B cell (primary cell): ENCODE results near the gene FRMD8. TPM values are rescaled to one million over a fixed set of nuclear protein-coding genes. Genes with fewer than 3 reads are reported as not detected.

ENCODE experiments used
- ATAC-seq: fragments of 200-7000 bp; cut with Tn5 transposase; one replicate; pipeline ENCODE4 v1.10.0; 2021; ENCODE audit warnings: low read depth, mild to moderate bottlenecking, moderate number of reproducible peaks, moderate library complexity
- CTCF ChIA-PET: fragments of 350-600 bp; sonication (Branson Sonifier 250); formaldehyde crosslinking; loops from one replicate; lab custom pipeline; 2021; ENCODE audit warnings: antibody characterized with exemption, inconsistent platforms; lab: Charles Lee
- POLR2A ChIA-PET: fragments of 350-600 bp; sonication (Branson Sonifier 250); formaldehyde crosslinking; loops from one replicate; lab custom pipeline; 2021; ENCODE audit warnings: antibody characterized with exemption; lab: Charles Lee
- DNase-seq: peaks from one replicate; pipeline ENCODE4 v3.0.0; 2013
- H2AFZ ChIP-seq: 2 replicates; pipeline ENCODE4 v1.6.1; 2012; ENCODE audit warnings: mild to moderate bottlenecking, low read depth, low read length; ENCODE audit not compliant: insufficient read depth, poor library complexity, severe bottlenecking
- H3K27ac ChIP-seq, 2 donors: 1 replicate in 1 of 2; 2 replicates in 1 of 2; pipeline ENCODE4 v1.5.1; 2012 to 2013; ENCODE audit warnings: low read length in 2 of 2, mild to moderate bottlenecking in 2 of 2, moderate library complexity in 1 of 2
- H3K27me3 ChIP-seq, 4 experiments: fragments of 200-600 bp in 1 of 4; sonication (generic) in 1 of 4; replicated peaks in 1 of 4; 1 replicate in 2 of 4; 2 replicates in 2 of 4; pipeline versions ENCODE4 v1.6.1 to v1.7.0; 2013 to 2016; ENCODE audit warnings: low read length in 3 of 4, mild to moderate bottlenecking in 2 of 4, mixed read lengths in 1 of 4, moderate library complexity in 1 of 4; ENCODE audit not compliant: insufficient read depth in 4 of 4, control insufficient read depth in 3 of 4; ENCODE audit errors: control extremely low read depth in 1 of 4
- H3K36me3 ChIP-seq, 2 experiments: replicated peaks in 1 of 2; 1 replicate in 1 of 2; 2 replicates in 1 of 2; pipeline versions ENCODE4 v1.6.1 to v1.7.1; 2013; ENCODE audit warnings: low read length in 1 of 2; ENCODE audit not compliant: insufficient read depth in 2 of 2, control insufficient read depth in 1 of 2; ENCODE audit errors: control extremely low read depth in 1 of 2, extremely low read depth in 1 of 2
- H3K4me1 ChIP-seq, 2 donors: fragments of 200-600 bp in 1 of 2; sonication (generic) in 1 of 2; 1 replicate in 1 of 2; 2 replicates in 1 of 2; pipeline versions ENCODE4 v1.5.1 to v1.6.1; 2013 to 2017; ENCODE audit warnings: low read length in 2 of 2; ENCODE audit not compliant: control insufficient read depth in 2 of 2, insufficient read depth in 2 of 2
- H3K4me2 ChIP-seq: replicated peaks from 2 replicates; pipeline ENCODE3; 2012; ENCODE audit warnings: mild to moderate bottlenecking, low read depth, low read length; ENCODE audit not compliant: poor library complexity, severe bottlenecking
- H3K4me3 ChIP-seq, 5 experiments: fragments of 200-600 bp in 1 of 5; sonication (generic) in 1 of 5; 1 replicate in 3 of 5; 2 replicates in 2 of 5; pipeline versions ENCODE4 v1.5.1 to v1.7.0; 2011 to 2016; ENCODE audit warnings: low read length in 4 of 5, mild to moderate bottlenecking in 4 of 5, low read depth in 2 of 5, control low read depth in 1 of 5, moderate library complexity in 1 of 5; ENCODE audit not compliant: insufficient read depth in 1 of 5; ENCODE audit errors: control extremely low read depth in 1 of 5, extremely low read depth in 1 of 5
- H3K79me2 ChIP-seq: fragments of 200-600 bp; sonication (generic); one replicate; pipeline ENCODE4 v1.6.0; 2016; ENCODE audit warnings: low read length; ENCODE audit not compliant: control insufficient read depth, insufficient read depth
- H3K9ac ChIP-seq: fragments of 200-600 bp; sonication (generic); 2 replicates; pipeline ENCODE4 v1.6.1; 2017; ENCODE audit warnings: mild to moderate bottlenecking, low read length, moderate library complexity
- H3K9me3 ChIP-seq, 3 donors: one replicate each; pipeline versions ENCODE4 v1.6.1 to v1.7.1; 2013; ENCODE audit warnings: low read length in 2 of 3; ENCODE audit not compliant: control insufficient read depth in 2 of 3, insufficient read depth in 1 of 3; ENCODE audit errors: control extremely low read depth in 1 of 3
- H4K20me1 ChIP-seq: 2 replicates; pipeline ENCODE4 v1.6.0; 2012; ENCODE audit warnings: mild to moderate bottlenecking, low read length; ENCODE audit not compliant: insufficient read depth, control insufficient read depth, poor library complexity, severe bottlenecking
- H3K27ac Mint-ChIP-seq: one replicate; pipeline ENCODE4 v1.8.0; 2021; ENCODE audit warnings: mixed read lengths
- H3K27me3 Mint-ChIP-seq: one replicate; pipeline ENCODE4 v1.8.0; 2021; ENCODE audit warnings: mixed read lengths
- H3K4me1 Mint-ChIP-seq: one replicate; pipeline ENCODE4 v1.8.0; 2021; ENCODE audit warnings: mixed read lengths
- H3K4me3 Mint-ChIP-seq: one replicate; pipeline ENCODE4 v1.8.0; 2021; ENCODE audit warnings: mixed read lengths
- H3K9me3 Mint-ChIP-seq: one replicate; pipeline ENCODE4 v1.8.0; 2022; ENCODE audit warnings: mixed read lengths; ENCODE audit not compliant: insufficient read depth
- EZH2 ChIP-seq: IDR thresholded peaks from 2 replicates; pipeline ENCODE4 v1.6.1; 2012; ENCODE audit warnings: borderline replicate concordance, low read depth, mild to moderate bottlenecking, moderate library complexity, low read length; ENCODE audit not compliant: insufficient read depth, poor library complexity, severe bottlenecking
- WGBS: methylation state at CpG from one replicate; pipeline ENCODE4 v1.1.5; 2013; ENCODE audit warnings: missing lambda C conversion rate; ENCODE audit not compliant: insufficient coverage; 5-methylcytosine and 5-hydroxymethylcytosine counted together
- intact Hi-C: fragments of 100-400 bp; cut with micrococcal nuclease; formaldehyde crosslinking; loops from one replicate; pipeline ENCODE4 v1.10.0; 2022
- polyA plus RNA-seq: library from polyadenylated mRNA; depleted of rRNA; stranded (reverse); fragments of >200 nt; gene quantifications from 2 replicates; pipeline ENCODE4 v1.2.3, GENCODE V29; 2012
- total RNA-seq, 2 donors: library from RNA; stranded (reverse); fragments of 120-200 nt in 1 of 2; gene quantifications; 1 replicate in 1 of 2; 2 replicates in 1 of 2; pipeline versions ENCODE4 v1.2.3 to v1.2.4, GENCODE V29; 2013 to 2022
- TF ChIP-seq, protein P1 (sequence below): fragments of 200-600 bp; IDR thresholded peaks from one replicate; pipeline ENCODE4 v1.8.0; 2022; ENCODE audit warnings: antibody characterized with exemption, mild to moderate bottlenecking

Gene FRMD8
- total and polyA plus RNA-seq, 2 donors (not counting 1 experiment from before 2014, with no cell fraction given) = 44.3 to 73.6 TPM

DNA sequence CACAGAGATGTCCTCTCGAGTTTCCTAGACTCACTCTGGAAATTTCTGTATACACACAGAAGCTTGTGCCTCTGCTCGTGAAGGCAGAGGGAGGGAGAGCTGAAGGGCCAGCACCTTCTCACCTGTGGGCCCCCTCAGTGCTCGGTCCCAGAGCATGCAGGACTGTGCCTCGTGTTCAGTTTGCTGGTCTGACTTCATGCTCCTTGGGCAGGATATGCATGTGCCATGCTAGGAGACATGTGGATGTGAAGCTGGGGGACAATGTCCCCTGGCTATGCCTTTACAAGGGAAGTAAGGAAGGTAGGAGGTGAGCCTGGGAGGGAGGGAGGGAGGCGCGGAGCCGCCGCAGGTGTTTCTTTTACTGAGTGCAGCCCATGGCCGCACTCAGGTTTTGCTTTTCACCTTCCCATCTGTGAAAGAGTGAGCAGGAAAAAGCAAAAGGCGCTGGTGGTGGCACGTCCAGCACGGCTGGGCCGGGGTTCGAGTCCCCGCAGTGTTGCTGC lies 58.7 kb downstream of the FRMD8 start:
- intact Hi-C loops = no loop called here
- Histone ChIP-seq H3K4me1 (peaks cover 53 to 72% of the 10 kb centered on the region in 2 donors), H3K79me2 (peaks cover 9% of the 10 kb centered on the region), H3K27me3 (no peaks in the 10 kb centered on the region), H3K9me3 (peaks cover 0 to 3% (median 0%) of the 10 kb centered on the region in 3 donors), H3K36me3 (peaks cover 0 to 4% of the 10 kb centered on the region in 2 experiments), H4K20me1 (no peaks in the 10 kb centered on the region), H2AFZ (no peak overlapping the region), H3K4me2 (no peak overlapping the region), H3K4me3 (no peak overlapping the region), H3K9ac (no peak overlapping the region), H3K27ac (peak overlapping the region in 1 of 2 donors; percentile 11)
- Mint-ChIP-seq H3K4me1 (peaks cover 59% of the 10 kb centered on the region), H3K27me3 (no peaks in the 10 kb centered on the region), H3K4me3 (no peak overlapping the region), H3K27ac (peak overlapping the region; percentile 32), H3K9me3 (no peaks in the 10 kb centered on the region)
- ChIA-PET POLR2A (interaction anchor here (0.6 to 9.3 kb wide), 3 partner anchors 26 to 73 kb away, joined by 7 to 102 read pairs (median 21); partner anchors contain the start of gene MALAT1), CTCF (no interaction called here)
- TF ChIP-seq, protein P1, sequence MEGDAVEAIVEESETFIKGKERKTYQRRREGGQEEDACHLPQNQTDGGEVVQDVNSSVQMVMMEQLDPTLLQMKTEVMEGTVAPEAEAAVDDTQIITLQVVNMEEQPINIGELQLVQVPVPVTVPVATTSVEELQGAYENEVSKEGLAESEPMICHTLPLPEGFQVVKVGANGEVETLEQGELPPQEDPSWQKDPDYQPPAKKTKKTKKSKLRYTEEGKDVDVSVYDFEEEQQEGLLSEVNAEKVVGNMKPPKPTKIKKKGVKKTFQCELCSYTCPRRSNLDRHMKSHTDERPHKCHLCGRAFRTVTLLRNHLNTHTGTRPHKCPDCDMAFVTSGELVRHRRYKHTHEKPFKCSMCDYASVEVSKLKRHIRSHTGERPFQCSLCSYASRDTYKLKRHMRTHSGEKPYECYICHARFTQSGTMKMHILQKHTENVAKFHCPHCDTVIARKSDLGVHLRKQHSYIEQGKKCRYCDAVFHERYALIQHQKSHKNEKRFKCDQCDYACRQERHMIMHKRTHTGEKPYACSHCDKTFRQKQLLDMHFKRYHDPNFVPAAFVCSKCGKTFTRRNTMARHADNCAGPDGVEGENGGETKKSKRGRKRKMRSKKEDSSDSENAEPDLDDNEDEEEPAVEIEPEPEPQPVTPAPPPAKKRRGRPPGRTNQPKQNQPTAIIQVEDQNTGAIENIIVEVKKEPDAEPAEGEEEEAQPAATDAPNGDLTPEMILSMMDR = no peak
- TF ChIP-seq EZH2 = no peak
- DNase-seq (no peak), ATAC-seq (no peak)
- 94% methylated on average over 11 of the region's 15 CpGs for WGBS
